DMS114 treated with DMSO at 0.1 percent for 48 hours (cell line): Measurements from ENCODE around the gene UGT1A5.

Experiments
- DNase-seq: peaks from one replicate; lab custom pipeline; 2025; ENCODE audit not compliant: unreplicated experiment; lab: John Stamatoyannopoulos, UW

UGT1A5 gene

DNA sequence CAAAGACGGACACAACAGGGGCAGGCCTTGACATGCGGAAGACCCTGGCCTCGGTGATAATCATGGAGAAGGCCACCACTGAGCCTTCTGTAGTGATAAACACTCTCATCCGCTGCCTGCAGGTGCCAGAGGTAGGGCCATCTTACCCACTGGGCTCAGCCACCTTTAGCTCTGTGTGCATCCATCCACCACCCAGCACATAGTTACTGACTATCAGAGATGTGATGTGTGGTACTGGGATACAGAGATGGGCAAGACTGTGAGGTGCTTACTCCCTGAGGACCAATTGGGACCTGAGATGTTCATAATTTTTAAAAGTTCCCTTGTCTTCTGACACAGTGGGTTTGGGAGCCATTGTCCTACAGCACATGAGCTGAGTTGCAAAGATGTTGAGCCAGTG lies 67.0 kb downstream of the UGT1A5 start:
- DNase-seq = no peak

DNA sequence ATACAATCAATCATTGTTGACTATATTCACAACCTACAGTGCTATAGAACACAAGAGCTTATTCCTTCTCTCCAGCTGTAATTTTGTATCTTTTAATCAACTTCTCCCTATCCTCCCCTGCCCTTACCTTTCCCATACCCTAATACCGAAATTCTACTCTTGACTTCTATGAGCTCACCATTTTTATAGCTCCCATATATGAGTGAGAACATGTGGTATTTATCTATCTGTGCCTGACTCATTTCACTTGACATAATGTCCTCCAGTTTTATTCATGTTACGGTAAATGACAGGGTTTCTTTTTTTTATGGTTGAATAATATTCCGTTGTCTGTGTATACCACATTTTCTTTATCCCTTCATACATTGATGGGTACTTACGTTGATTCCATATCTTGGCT lies 68.1 kb downstream of the UGT1A5 start:
- no peak for DNase-seq

DNA sequence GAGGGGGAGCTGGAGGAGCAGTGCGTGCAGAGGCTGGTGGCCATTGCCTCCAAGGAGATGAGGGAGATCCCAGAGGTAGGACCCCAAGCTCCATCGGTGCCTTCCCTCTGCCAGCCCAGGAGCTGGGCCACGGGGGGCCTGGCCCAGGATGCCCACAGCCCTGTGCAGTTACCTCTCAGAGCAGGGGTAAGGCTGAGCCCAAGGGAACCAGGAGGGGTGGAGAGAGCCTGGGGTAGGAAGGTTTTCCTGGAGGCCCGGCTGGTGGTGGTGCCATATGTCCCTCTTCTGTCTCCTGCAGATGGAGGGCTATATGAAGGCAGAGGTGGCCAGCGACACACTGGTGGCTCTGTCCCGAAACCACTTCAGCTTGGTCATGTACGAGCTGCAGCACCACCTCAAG lies 76.8 kb downstream of the UGT1A5 start:
- DNase-seq = no peak

DNA sequence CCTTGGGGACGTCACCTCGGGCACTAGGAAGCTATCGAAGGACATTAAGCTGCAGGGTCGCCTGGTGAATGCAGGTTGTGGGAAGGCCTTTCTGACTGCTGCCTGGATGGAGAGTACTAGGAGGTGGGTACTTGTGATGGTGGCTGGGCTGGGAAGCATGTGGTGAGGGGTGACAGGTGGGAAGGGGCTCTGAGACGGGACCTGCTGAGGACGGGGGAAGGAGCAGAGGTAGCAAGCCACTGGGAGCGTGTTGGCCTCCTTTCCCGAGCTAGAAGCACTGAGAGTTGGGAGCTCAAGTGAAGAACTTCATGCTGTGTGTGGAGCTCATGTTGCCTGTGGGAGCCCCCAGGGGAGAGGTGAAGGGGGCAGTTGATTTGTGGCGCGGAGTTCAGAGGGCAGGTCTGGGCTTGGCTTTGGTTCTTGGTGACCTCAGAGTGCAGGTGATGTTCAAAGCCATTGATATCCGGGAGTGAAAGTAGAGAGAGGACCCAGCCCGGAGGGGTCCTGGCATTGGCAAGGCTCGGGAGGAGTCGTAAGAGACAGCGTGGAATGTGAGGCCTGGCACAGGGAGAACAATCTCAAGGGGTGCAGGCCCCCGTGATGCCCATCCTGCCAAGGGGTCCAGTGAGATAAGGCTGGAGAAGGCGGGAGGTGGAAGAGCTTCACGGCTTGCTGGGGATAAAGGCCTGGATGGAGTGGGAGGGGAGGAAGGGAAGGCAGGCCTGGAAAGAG lies 78.6 kb downstream of the UGT1A5 start:
- no peak for DNase-seq

DNA sequence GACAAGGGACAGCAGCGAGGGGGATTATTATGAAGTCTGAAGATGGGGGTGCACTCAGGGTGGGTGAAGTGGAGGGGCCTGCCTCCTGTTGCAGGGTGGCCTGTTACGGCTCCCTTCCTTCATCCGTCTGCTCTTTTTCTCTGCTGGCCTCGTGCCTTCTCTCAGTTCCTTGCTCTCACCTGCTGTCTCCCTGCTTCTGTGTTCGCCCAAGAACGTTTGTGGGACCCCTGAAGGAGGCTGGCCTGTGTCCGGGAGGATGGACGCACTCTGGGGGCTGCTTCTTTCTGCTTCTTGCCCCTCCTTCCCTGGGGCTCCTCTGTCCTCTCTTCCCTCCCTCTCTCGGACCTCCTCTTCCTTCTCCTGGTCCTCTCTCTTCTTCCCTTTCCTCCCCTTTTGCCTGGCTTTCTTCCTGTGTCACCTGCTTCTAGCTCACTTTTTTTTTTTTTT lies 79.2 kb downstream of the UGT1A5 start:
- no peak for DNase-seq

DNA sequence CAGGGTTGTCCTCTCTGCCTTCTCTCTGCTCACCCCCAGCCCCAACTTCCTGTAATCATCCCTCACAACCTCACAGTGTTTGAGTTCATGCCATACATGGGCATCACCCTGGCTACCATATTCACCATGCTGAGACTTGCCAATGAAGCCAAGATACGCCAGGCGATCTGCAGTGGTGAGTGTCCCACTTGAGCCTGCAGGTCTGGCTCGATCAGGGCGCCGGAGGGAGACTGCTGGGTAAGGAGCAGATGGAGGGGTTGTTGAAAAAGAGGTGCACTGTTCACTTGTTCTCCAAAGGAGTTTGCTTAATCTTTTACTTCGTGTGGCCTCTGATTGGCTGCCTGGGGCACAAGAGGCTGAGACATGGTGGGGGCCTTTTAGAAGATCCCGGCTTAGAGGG lies 80.0 kb downstream of the UGT1A5 start:
- DNase-seq = no peak

DNA sequence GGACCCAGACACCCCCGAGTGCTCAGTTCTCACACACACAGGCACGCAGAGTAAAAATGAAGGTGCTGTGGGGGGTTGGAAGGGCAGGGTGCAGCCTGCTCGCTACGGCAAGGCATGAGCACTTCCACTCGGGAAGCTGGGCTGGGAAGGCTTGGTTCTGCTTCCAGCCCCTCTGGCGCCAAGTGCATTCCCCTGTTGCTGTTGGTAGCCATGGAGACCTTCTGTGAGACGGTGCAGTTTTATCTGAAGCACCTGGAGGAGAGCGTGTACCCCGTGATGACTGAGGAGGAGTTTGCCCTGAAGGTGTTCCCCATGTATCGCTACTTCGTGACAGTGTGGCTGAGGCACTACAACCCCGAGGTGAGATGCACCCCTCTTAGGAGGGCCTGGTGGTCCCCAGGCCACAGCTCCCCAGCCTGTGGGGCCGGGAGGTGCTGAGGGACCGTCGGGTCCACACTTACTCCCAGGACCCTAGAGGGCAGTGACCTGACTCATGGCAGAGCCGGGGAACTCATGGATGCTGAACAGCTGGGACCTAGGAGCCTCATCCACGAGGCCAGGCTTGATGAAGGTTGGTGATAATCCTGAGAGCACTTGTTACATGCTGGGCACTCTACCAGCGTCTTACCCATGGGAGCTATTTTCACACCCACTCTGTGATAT lies 80.9 kb downstream of the UGT1A5 start:
- DNase-seq = no peak

DNA sequence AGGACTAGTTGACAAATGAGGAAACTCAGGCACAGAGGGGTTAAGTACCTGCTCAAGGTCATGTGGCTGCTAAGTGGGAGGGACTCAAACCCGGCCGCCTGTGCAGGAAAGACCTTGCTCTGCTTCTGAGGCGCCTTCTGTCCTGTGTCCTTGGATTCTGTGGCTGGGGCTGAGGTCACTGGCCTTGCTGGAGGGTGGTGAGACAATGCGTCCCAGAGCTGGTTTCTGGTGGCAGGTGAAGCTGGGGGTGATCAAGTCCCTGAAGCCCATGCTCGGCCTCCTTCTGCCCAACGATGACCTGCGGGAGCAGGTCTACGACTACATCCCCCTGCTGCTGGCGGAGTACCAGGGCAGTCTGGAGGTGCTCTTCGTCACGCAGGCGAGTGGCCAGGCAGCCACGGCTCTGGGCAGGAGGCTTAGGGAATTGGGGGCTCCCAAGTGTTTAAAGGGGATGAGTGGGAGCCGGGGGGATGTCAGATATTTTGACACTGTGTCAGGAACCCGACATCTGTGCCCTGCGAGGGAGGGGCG lies 81.5 kb downstream of the UGT1A5 start:
- no peak for DNase-seq

DNA sequence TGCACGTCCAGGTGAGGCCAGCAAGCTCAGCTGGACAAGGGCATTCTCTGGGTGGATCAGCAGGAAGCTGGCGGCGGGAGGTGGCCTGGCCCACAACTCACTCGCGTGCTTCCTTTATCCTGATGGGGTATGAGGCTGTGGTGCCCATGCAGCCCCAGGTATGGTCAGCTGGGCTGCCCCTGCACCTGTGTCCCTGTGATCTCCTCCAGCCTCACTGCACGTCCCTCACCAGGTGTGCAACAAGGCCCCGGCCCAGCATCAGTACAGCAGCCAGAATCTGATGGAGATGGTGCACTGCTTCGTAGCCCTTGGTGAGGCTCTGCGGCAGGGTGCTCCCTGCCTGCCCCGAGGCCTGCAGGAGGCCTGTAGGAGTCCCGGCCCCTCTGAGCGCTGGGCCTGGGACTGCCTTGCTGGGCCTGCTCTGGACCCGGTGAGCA lies 83.0 kb downstream of the UGT1A5 start:
- no peak for DNase-seq

DNA sequence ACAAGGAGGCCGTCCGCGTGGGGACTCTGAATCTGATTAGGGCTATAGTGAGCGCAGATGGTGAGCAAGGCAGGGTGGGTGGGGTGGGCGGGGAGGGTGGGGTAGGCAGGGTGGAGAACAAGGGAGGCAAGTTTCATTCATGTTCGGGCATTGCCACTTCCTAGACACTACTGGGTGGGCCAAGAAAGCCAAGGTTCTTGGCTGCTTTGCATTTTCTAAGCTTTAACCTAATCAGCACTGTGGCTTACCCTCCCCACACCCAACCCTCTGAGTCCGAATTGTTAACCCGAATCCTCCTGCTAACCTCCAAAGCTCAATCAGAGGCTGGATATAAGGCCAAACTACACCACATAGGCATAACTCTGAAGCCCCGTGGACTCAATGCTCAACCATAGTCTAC lies 83.5 kb downstream of the UGT1A5 start:
- no peak for DNase-seq

DNA sequence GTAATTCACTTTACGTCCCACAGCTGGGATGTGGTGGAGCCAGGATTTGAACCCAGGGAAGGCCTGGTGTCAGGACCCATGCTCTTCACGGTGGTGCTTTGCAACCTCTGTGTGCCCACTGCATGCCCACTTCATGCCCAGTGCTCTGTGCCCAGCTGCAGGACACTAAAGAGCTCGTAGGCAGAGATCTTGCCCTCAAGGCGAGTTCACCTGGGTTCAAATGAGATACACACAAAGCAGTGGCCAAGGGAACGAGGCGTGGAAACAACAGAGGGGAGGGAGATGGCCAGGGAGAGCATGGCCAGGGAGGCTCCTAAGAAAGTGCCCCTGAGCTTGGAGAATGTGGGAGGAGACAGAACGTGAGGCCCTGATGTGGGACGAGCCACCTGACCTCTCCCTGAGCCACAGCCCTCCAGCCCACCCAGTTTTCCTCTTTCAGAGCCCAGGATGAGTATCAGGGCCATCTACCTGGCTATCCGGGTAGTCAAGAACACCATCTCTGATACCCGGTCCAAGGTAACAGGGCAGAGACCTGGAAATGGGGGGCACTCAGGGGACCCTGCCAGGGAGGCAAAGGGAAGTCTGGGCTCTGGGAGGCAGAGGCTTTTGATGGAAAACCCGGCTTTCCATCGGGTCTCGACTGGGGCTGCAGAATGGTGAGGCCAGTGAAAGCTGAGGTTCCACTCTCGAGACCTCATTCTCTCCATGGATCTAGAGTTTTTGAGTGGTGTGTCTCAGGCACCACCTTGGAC lies 85.8 kb downstream of the UGT1A5 start:
- no peak for DNase-seq

DNA sequence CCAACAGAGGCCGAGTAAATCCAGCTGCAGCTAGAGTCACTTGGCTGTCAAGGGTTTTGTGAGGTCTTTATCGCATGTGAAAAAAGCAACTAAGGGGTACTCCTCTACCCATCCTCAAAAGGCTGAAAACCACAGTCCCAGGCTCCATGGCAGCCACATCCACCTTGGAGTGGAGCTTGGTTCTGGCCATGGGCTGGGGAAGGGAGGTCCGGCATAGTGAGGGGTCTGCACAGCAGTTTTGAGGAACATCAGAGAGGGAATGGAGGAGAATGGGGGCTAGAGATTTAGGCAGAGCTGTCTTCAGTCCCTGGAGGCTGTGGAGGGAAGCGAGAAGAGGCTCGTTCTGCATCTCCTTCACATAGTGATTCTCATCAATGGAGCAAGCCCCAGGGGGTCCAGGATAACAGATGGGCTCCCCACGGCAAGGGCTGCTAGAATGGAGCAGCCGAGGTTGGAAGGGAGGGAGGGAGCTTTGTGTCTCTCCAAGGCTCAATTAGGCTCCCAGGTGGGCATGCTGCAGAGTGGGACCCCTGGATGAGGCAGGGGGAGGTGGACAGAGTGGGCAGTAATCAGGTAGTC lies 86.5 kb downstream of the UGT1A5 start:
- no peak for DNase-seq

DNA sequence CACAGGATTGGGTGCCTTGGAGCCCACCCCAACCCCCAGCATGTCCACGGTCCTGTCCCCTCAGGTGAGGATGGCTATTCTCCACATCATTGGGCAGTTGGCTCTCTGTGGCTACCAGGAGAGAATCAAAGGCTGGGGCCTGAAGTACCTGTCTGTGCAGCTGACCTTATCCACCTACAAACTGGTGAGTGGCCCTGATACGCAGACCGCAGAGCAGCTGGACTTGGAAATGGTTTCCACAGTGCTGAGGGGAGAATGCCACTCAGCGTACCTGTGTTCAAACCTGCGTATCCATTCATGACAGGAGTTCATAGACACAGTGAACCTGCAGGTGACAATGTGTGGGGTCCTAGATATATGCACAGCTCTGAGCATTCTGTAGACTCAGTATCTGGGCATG lies 87.0 kb downstream of the UGT1A5 start:
- DNase-seq = no peak

DNA sequence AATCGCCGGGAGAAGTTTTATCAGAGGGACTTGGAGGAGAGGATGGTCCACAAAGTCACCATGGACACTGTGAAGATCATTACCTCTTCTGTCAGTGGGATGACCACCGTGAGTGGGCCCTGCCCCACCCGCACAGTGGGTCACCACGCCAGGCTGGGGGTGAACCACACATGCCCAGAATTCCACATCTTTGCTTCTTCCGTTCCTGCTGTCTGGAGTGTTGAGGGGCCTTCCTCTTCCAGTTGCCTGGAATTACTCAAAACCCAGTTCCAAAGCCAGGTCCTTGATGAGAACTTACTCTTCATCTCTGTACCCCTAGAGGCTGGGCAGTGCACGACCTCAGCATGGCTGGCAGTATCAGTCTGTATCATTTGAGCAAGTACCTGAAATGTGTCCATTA lies 87.5 kb downstream of the UGT1A5 start:
- no peak for DNase-seq

DNA sequence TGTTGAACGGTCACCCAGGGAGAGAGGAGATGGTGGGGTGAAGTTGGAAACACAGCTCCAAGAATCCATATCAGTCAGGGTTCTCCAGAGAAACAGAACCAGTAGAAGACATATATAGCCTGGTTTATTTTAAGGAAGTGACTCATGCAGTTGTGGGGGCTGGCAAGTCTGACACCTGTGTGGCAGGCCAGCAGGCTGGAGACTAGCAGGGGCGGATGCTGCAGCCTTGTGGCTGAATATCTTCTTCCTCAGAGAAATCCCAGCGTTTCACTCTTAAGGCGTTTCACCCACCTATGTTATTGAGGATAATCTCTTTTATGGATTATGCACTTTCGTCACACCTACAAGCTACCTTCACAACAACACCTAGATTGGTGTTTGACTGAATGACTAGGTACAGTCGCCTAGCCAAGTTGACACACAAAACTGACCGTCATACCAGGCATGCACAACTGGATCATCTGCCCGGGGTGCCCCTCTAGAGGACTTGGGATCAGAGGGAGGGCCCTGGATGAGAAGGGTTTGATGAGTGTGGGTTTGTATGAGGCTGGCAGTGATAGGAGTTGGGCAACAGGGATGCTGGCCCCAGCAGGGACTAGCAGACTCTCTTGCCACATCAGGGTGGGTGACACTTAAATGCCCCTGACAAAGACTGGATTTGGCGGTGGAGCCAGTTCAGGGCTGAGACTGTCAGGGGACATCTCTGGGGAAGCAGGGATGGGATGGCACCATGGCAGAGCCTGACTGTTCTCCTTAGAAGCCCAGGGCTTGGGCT lies 88.8 kb downstream of the UGT1A5 start:
- DNase-seq = no peak

DNA sequence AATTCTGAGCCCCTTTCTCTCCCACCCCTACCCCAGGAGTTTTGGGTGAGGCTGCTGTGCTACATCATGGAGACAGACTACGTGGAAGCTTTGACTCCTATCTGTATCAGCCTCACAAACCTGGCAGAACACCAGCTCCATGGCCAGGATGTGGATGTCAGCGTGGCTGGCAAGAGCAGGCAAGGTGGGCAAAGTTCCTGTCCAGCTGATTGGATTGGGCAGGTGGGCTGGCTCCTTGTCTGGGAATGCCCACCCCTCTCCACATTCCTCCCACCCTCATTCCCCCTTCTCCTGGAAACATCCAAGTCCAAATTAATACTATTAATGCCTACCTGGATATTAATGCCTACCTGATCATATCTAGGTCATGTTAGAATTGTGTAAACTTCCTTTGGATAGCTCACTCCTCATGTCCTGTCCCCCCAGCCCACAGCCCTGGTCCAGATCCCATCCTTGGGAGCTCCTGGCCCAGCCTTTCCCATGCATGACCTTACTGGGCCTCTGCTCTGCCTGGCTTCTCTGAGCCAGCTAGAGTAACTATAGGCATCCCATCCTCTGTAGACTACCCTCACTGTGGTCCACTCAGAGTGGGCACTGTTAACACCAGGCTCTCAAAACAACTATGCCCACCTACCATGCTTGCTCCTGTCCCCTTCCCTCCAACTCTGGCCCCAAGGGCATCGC lies 89.6 kb downstream of the UGT1A5 start:
- DNase-seq = no peak

DNA sequence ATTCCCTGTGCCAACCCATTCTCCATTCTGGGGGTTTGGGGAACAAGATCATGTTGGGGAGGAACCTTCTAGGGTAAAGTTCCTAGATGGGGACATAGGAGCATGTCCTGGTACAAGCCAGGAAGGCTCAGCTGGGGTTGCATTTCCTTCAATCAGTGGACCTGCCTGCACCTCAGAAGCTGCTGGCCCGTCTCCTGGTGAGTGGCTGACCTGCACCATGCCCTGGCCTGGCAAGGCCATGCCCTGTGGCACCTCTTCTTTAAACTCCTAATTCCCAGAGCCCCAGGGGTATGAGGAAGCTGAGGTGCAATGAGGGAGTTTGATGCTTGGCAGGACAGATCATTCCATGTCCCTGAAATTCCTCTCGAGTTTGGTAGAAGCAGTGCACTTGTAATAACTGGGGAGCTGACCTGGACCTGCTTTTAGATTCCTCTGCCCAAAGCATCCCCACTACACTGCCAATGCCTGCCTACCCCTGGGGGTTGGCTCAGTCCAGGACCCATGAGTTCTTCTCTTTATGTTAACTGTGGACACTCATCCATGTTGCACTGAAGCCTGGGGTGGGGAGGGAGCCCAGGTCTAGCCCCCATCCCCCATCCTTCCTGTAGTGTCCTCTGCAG lies 90.7 kb downstream of the UGT1A5 start:
- no peak for DNase-seq

DNA sequence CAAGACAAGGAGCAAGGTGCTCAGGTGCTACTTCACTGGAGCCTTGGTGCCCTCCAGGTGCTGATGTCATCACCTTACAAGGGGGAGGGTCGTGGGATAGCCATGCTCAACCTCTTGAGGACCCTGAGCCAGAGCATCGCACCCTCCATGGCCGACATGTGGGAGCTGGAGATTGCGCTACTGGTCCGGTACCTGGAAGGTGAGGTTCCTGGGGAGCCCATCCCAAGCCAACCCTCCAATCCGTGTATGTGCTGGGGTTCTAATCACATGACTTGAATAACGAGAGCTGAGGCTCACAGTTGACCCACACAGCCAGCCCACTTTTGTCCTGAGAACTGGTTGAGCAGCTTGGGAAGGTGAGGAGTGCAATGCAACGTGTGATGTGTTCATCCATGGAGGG lies 91.3 kb downstream of the UGT1A5 start:
- DNase-seq = no peak

DNA sequence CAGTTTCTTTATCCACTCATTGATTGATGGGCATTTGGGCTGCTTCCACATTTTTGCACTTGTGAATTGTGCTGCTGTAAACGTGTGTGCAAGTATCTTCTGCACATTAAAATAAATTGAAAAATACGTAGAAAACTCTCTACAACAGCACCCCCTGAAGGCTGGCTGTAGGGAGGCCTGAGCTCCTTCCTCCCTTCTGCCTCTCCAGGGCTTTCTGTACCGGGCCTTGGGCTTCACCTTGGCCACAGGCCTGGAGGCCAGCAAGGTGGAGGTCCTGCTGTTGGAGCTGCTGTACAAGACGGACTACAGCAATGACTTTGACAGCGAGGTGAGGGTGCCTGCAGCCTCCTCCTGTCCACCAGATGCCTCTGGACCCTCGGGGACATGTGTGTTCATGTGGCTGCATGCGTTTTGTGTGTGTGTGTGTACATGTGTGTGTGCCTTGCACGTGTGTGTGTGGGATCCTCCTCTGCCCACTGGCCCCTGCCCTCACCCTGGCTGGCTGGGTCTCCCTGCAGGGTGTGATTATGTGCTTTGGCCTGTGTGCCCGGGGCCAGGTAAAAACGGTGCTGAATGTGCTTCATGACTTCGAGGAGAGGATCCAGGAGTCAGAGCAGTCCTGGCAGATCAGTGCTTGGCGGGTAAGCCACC lies 94.6 kb downstream of the UGT1A5 start:
- no peak for DNase-seq
